ENCODE measurements around the gene LHFPL2.

LHFPL2 gene

DNA sequence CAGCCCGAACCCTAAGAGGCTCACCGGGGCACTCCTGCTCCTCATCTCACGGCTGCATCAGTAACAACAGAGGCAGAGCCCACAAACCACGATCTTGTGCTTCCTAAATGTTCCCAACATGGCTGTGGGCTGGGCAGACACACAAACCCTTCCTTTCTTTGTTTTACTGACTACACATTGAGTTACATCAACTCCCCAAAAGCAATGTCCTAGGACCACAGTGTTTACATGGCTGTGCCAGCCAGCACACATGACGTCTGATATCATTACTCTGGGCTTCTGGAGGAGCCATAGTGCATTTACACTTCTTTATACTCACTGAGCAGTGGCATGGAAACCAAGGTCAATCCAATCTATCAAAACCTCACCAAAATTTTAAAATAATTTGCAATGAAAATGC lies 101.4 kb downstream of the LHFPL2 start:
- DNase-seq (ENCODE audit: low read depth in 2 of 2, low spot score in 1 of 2), result no peak

DNA sequence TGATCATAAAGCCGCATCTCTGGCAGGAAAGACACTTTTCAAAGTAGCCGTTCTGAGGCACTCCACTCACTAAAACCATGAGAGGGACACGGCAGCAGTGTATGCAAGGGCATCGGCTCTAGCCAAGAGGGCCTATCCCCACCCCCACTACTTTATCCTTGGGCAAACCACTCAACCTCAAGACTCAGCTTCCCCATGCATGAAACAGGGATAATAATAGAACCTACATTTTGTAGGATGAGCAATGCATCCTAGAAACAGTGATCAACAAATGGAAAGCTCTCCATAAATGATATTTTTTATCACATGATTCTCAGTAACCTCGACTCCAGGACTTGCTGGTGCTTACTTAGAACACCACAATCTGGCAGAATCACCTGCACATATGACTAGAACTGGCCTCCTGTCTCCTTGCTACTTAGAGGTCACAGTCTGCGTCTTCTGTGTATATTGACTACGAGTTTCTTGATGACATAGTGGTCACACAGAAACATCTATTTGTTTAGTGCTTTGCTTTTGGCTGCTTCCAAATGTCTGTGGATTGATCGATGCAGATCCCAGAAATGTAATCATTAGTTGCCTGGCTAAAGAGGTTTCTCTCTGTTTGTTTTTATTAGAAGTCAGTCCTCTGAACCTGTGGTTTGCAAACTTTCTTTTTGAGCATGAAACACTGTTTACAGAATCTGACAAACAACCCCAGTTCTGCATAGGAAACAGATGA lies 102.1 kb downstream of the LHFPL2 start:
- no peak for DNase-seq (ENCODE audit: low read depth in 2 of 2, low spot score in 1 of 2)

DNA sequence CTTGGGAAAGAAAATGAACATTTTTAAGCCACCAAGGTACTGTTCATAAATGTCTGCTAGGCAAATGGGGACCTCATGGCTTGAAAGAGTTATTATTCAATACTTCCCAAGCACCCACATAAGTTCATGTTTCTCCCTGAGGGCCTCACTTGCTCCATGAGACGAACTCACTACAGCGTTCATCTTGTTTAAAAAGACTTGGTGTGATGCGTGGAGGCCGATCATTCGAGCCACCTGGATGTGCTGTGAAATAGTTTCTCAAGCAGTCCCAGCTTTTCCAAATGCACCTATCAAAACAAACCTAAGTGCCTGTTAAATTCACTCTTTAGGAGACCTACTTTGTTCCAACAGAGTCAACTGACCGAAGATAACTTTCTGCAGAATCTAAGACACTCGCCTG lies 103.2 kb downstream of the LHFPL2 start:
- DNase-seq (ENCODE audit: low read depth in 2 of 2, low spot score in 1 of 2), result no peak

DNA sequence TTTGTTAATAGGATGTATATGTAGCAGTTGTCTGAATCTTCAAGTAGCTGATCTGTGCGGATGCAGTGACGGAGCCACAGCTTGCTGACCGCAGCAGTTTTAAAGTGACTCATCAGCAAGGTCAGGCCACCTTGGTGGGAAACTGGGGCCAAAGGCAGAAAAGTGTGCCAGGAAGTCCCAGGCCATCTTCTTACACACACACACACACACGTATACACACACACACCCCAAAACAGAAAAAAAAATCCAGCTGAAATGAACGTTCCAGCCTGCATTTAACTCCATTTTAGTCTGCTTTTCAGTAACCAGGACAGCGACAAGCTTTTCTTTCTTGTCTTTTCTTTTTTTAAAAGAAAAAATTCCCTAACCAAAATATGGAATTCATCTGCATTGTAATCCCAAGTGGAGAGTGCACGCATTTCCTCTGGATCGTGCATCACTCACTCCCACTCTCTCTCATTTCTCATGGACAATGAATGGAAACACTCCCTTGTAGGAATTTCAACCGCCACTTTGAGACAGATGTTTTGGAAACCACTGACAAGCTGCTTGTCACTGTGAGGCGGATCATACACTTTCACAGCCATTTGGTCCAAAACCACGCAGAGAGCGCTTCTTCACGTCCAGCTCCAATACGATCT lies 103.9 kb downstream of the LHFPL2 start:
- no peak for DNase-seq (ENCODE audit: low read depth in 2 of 2, low spot score in 1 of 2)

DNA sequence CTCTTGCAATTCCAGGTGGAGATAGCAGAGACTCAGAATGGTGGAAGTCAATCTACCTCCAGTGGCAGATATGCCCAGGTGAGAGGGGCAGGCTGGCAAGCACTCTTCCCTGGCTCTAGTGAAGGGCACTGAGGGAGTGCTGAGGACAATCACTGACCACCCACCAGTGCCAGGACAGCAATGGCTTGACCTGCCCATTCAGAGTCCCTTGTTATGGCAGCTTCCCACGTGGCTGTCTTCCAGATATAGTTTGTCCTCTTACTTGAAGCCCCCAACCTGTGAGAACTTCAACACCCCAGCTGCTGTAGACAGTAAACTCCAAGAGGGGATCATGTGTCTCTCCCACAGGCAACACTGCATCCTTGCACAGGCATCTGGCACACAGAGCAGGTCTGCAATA lies 104.7 kb downstream of the LHFPL2 start:
- no peak for DNase-seq (ENCODE audit: low read depth in 2 of 2, low spot score in 1 of 2)

DNA sequence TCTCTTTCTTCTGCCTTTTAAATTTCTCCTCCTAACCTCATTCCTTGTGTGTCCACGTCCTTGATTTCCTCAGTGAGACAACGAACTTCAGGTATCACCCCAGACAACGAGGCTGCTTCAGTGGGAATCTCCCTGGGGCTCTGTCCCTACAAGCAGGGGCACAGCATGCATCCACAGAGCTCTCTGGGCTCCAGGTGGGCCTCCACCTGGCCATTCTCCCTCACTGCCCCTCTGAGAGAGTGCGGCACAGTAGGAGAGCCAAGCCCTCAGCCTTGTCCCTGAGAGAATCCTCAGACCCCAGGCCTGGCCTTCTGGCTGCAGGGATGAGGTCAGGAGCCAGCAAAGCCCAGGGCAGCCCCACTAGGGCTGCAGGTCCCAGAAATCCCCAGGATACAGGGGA lies 105.3 kb downstream of the LHFPL2 start:
- DNase-seq (ENCODE audit: low read depth in 2 of 2, low spot score in 1 of 2), result no peak

DNA sequence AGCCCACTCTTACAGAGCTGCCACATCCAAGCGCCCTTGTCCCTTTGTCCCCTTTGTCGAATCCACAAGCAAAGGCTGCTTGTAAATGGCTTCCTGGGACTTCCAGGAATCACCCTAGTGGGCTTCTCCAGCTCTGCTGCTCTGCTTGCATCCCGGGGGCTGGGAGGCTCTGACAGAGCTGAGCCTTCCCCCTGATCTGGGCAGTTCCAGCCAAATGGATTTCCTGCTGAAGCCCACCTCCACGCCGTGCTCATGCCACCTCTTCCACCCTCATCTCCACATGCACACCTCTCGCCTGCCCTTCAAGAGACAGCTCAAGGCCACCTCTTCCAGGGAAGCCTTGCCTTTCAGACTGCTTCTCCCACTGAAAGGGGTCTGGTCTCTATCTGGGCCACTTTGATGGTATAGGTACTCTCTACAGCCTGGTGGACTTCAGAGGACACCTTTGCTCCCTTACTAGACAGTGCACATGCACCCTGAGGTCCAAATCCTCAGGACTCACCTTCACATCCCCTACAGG lies 106.2 kb downstream of the LHFPL2 start:
- DNase-seq (ENCODE audit: low read depth in 2 of 2, low spot score in 1 of 2), result no peak

DNA sequence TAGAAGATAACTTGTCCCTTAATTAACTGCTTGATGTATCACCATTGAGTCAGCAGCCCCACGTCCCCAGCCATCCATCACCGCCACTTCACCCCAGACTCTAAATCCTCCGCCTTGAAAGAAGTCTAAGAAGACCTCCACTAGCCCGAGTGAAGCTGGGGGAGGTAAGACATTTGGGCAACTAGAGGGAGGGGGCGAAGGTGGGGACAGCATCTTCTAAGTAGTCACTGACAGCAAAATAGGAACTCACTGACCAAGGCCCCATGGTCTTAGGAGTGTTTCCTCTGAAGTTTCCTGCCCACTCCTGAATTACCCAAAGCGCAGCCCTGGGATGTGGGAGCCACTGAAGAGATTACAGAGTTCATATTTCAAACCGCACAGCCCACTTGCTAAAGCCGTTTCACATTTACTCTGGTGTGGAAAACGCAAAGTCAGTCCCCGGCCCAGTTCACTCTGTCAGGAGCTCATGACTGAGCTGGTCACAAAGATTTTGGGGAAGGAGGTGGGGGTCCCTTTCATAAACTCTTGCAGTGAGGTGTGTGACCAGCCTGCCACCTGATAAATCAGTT lies 107.4 kb downstream of the LHFPL2 start:
- no peak for DNase-seq (ENCODE audit: low read depth in 2 of 2, low spot score in 1 of 2)

DNA sequence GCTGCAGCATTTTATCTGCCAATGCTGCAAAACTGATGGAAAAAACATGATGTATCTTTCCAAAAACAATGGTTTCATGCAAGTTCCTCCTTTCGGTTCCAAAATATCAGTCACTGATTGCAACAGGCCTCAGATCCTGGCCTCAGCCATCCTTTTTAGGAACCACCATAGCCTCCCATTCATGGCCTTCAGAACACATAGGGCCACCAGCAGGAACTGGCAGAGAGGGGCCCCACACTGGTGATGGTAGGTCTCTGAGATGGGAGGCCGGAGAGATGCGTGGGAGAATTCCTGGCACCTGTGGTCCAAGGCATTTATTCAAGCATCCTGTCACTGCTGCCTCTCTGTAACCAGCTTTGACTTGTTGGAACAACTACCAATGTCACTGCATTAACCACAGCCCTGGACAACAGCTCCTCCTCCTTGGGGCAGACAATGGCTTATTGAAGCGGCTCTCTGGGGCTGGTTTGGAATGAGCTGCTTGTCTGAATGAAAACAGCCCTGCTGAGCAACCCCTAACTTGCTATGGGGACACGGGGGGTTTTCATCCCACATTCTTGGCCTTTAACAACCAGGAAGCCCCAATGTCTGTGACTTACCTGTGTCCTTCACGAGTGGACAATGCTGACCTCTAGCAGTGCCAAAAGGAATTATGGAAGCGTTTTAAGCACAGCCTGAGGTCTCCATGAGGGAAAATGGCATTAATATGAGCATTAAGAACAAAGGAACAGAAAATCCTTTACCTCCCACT lies 108.1 kb downstream of the LHFPL2 start:
- DNase-seq (ENCODE audit: low read depth in 2 of 2, low spot score in 1 of 2), result no peak

DNA sequence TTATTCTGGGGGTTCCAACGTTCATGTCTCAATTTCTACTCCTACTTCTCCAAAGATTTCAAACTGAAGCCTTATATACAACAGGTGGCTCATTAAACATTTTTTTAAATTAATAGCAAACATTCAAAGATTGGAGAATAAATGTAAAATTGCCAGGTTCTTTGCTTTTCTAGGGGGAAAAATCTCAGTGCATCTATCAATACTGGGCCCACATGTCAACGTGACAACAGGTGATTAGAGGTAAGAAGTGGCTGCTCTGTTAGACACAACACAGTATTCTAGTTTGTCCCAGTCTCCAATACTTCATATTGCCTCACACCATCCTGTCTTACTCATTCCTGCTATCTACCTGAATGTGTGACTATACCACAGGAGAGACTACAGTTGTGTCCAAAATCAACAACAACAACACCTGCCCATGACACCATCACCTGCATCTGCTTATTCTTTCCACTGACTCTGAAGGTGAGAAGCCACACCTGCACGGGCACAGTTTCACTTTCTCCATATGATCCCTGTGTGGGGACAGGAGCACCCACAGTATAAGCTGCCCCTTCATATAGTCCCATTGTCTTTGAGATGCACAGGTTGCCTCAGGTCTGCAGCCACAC lies 110.2 kb downstream of the LHFPL2 start:
- no peak for DNase-seq (ENCODE audit: low read depth in 2 of 2, low spot score in 1 of 2)

DNA sequence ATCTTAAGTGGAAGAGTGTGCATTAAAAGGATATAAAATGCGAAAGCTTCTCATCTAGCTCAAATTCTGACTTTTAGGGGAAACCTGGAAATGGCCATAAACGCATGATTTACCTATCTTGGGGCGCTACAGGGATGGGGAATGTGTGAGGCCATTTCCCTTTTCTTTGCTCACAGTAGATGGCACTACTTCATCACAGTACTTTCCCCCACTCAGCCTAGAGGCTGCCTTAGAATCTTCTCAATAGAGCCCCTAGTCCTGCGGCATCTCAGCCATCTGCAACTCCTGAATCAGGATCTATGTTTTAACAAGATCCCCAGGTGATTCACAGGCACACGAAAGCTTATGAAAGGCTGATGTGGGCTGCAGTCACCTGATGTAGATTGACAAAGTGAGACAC lies 110.8 kb downstream of the LHFPL2 start:
- DNase-seq (ENCODE audit: low read depth in 2 of 2, low spot score in 1 of 2), result no peak

DNA sequence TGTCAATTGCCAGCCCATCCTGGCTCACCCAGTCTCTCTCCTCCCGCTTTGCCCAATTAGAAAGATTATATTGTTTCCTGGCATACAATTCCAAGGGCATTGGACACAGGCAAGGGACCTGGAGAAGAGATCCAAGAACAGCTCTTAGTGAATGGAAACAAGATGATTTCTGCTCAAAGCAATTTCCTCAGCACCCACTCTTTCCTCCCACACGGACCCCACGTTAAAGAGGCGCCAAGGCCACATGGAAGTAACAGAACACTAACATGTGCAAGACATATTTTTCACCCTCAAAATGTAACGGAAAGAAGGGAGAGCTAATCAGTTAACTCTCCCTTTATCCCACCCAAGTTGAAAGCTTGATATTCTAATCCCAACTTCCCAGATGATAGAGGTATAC lies 111.2 kb downstream of the LHFPL2 start:
- no peak for DNase-seq (ENCODE audit: low read depth in 2 of 2, low spot score in 1 of 2)

DNA sequence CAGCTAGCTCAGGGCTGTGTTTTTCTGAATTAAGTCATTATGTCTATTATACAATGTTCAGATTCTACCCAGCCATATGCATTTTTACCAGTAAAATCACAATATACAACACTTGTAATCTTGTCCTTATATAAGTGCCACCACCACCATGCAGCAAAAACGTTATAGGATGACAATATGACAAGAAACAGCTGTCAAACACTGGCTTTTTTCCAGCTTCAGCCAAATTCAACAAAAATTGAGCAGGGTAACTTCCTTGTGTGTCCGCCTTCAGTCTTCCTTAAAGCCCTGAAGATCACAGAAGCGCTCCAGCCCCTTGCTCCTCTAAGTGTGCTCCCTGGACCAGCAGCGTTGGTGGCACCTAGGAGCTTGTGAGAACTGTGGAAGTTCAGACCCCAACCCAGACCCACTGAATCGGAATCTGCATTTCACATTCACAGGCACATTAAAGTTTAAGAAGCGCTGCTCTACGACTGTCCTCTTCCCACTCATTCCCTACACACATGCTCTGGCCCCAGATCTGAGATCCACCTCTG lies 111.8 kb downstream of the LHFPL2 start:
- no peak for DNase-seq (ENCODE audit: low read depth in 2 of 2, low spot score in 1 of 2)

DNA sequence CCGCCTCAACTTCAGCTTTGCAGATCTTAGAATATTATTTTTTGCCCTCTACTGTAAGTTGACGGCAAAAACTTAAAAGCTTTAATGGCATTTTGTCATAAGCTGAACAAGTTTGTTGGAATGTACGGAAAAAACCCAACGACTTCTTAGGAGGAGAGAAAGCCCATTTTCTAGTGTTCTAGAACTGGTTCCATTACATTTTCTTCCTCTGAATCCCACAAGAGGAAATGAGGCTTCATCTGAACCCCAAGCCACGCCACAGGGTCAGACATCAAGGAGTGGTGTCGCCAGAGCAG lies 113.7 kb downstream of the LHFPL2 start:
- no peak for DNase-seq (ENCODE audit: low read depth in 2 of 2, low spot score in 1 of 2)

DNA sequence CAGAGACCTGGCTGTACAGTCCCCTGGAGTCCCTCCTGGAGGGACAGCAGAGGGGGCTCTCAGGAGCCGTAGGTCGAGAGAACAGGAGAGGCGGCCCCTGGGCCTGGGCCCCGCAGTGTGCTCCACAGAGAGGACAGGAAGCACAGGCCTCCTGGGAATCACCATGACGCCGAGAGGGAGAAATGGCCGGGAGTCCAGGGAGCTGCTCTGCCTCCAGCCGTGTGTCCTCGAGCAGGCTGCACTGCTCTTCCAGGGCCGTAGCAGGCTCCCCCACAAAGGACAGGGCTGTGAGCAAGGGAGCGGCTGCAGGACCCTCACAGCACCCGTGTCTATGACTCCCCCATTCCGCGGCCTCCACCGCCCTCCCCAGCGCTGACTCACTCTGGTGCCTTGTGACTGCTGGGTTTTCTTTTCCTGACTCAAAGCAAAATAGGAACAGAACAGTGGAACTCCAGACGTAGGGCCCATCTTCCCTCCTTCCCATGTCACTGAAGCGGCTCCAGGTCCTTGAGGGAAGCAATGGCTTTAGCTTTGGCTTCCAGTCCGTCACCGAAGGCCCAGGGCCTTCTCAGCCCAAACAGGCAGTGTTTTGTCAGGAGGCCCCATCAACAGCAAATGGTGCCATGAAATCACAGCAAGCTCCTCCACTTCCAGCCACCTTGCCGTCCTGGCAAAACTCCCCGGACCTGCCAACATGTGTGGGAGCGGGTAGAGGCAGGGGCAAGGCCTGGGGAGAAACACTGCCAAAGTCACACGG lies 114.2 kb downstream of the LHFPL2 start:
- DNase-seq (ENCODE audit: low read depth in 2 of 2, low spot score in 1 of 2), result no peak

DNA sequence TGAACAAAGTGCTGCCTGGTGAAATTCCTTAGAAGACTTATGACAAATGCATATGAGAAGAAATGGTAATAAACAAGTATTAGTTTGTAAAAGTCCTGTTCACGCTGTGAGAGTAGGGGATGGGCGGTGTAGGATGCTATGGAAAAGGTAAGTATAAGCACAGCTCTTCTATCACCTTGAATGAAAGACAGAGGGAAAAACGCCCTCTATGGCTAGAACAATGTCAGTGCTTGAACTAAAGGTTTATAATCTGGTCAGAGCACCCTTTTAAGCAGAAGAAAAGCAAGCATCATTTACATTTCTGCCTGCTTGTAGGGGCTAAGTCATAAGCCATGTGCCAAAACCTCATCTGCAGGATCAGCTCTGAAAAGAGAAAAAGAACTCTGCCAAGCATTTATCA lies 115.2 kb downstream of the LHFPL2 start:
- DNase-seq (ENCODE audit: low read depth in 2 of 2, low spot score in 1 of 2), result no peak

DNA sequence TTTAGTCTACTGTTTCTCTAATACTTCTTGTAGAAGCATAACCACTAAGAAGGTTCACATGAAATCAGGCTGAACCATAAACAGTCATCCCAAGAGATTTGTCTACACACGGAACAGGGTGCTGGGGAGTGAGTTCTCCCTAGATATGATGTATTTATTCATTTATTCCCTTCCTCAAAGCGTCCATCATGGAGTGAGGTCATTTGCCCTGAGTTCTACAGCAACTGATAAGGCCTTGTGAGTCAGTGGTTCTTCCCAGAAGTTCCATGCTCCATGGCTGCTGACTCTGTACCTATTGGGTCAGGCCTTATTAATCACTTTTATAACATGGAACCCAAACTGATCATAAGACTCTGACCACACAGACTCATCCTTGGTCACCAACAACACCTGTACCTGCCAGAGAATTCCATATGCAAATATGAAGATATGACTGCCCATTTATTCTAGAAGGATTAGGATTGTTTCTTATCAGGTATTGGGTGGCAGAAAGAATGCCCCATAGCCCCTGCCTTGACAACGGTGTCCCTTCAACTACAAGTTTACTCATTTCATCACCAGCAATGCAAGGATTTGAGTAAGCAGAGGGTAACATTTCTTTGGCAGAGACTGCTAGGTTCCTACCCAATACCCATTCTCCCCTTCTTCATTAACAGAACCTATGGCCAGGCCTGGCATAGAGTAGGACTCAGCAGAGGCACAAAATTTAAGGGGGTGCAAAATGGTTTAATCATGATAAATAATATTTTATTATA lies 118.1 kb downstream of the LHFPL2 start:
- no peak for DNase-seq (ENCODE audit: low read depth in 2 of 2, low spot score in 1 of 2)

DNA sequence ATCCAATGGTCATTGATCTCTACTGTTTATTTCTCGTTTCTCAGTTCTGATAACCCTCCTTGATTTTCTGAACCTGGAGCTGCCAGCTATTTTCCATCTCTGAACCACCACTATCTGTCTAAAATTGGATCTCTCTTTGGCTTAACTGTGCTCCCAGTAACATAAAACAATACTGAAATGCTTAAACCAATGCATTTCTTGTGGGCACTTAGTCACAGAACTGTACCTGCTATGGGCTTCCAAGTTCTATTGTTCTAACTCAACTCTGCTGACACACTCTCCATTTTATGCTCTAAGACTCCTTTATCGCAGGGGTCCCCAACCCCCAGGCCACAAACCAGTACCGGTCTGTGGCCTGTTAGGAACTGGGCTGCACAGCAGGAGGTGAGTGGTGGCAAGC lies 120.6 kb downstream of the LHFPL2 start:
- DNase-seq (ENCODE audit: low read depth in 2 of 2, low spot score in 1 of 2), result no peak

DNA sequence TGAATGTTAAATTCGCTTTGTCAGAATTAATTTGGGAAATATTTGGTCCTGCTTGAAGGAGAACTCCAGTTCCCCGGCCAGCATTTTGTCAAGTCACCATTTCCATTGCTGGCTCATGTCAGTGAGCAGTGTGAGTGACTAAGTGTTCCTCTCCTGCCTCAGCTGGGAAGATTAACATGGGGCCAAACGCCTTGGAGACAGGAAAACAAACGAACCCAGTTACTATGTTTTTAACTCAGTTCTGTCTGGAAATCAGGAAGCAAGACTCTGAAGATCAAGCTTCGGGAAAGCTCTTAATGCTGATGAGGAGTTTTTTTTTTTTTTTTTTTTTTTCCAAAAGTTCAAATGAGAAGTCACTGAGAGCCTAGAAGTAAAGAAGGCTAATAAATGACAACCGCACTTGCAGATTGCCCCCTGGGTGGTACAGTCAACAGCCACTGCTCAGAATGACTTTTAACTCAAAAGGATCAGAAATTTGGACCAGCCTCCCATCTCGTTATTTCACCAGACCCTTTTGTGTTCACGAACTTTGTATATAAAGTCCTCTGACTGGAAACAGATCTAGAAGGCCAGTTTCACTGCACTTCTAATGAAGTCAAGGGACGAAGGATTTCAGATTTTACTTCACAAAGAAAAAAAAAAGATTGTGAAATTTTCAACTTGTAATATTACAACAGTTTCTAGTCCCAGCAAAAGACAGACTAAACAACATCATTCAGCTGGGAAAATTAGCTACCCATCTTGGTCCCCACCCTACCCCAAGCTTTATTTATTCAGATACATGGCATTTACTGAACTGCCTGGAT lies 121.3 kb downstream of the LHFPL2 start:
- no peak for DNase-seq (ENCODE audit: low read depth in 2 of 2, low spot score in 1 of 2)
